Measurements from ENCODE around the gene OR2V2.
A peak's percentile ranks its signal among the peaks of the same experiment; 100 is the strongest.

The OR2V2 gene

GRCh38 chr5:181185560-181185959, 38.2 kb downstream of the OR2V2 start:
- no peak for DNase-seq (ENCODE audit: low read depth in 2 of 2)
- no peak for TF ChIP-seq CTCF (IDR thresholded peaks at IDR 0.05; ENCODE audit: low read depth, low read length)
- H3K4me3 ChIP-seq (replicated peaks in 1 of 2; ENCODE audit: low read depth in 2 of 2, low read length in 2 of 2): no peak overlapping the region

GRCh38 chr5:181186022-181186421, 38.6 kb downstream of the OR2V2 start:
- no peak for DNase-seq (ENCODE audit: low read depth in 2 of 2)
- no peak for TF ChIP-seq CTCF (IDR thresholded peaks at IDR 0.05; ENCODE audit: low read depth, low read length)
- no peak overlapping the region for H3K4me3 ChIP-seq (replicated peaks in 1 of 2; ENCODE audit: low read depth in 2 of 2, low read length in 2 of 2)

GRCh38 chr5:181186986-181187499, 39.7 kb downstream of the OR2V2 start:
- no peak for TF ChIP-seq CTCF (IDR thresholded peaks at IDR 0.05; ENCODE audit: low read depth, low read length)
- peak overlapping the region in 1 of 2 donors; percentile 5 for H3K4me3 ChIP-seq (replicated peaks in 1 of 2; ENCODE audit: low read depth in 2 of 2, low read length in 2 of 2)
- DNase-seq (ENCODE audit: low read depth in 2 of 2): peak in 1 of 2 donors; percentile 47

- TF ChIP-seq CTCF (IDR thresholded peaks at IDR 0.05; ENCODE audit: low read depth, low read length): peak; percentile 31
- peak overlapping the region; percentile 36 to 87 for H3K4me3 ChIP-seq (replicated peaks in 1 of 2; ENCODE audit: low read depth in 2 of 2, low read length in 2 of 2)
- DNase-seq (ENCODE audit: low read depth in 2 of 2): peak; percentile 87 to 88
These were observed 40.3 kb downstream of the OR2V2 start for GRCh38 chr5:181187500-181188213.

- H3K4me3 ChIP-seq (replicated peaks in 1 of 2; ENCODE audit: low read depth in 2 of 2, low read length in 2 of 2): peak overlapping the region; percentile 69 to 87
- DNase-seq (ENCODE audit: low read depth in 2 of 2): peak; percentile 85 to 89
- TF ChIP-seq CTCF (IDR thresholded peaks at IDR 0.05; ENCODE audit: low read depth, low read length): no peak
These were observed 41.4 kb downstream of the OR2V2 start for GRCh38 chr5:181188700-181189362.

DNA sequence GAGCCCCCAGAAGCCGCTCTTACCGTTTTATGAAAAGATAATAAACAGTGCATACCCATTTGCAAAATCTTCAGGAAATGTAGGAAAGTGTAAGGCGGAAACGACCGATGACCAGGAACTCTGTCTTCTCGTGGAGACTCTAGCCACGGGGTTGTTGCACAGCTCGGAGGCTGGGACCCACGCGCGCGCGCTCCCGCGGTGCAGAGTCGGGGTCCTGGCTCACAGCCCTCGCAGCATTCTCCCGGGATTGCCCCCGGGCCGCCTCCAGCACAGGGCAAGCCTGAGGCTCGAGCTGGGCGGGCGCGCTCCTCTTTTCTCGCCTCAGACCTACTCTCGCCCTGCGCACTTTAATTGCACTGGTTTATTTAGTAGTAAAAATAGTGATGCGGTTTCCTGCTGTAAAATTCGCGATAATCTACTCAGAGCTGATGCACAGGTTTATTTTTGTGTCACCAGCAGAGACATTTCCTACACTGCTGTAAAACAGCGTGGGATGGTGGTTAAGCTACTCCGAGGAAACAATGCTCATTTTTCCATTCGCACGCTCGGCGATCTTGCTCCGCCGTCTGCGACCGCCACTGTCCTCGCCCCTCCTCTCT, 42.1 kb downstream of the OR2V2 start:
- TF ChIP-seq CTCF (IDR thresholded peaks at IDR 0.05; ENCODE audit: low read depth, low read length): no peak
- peak; percentile 39 to 50 for DNase-seq (ENCODE audit: low read depth in 2 of 2)
- peak overlapping the region; percentile 69 to 87 for H3K4me3 ChIP-seq (replicated peaks in 1 of 2; ENCODE audit: low read depth in 2 of 2, low read length in 2 of 2)
